Measurements from ENCODE around the gene ENTPD1.

Gene ENTPD1

DNA sequence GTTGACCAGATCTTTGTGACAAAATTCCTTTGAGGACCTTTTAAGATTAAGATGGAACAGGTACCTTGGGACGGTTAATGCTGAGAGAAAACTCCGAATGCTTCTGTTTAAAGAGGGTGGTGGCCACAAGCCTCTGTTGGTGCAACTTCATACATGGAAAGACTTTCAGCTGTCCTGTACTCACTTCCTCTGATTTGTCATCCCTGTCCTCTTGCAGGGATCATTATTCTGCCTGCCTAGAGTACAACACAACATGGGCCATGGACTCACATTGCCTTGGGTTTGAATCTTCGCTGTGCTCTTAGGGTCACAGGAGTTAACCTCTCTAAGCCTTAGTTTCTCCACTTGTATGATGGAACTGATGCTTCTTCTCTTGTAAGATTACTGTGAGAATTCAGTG is 75.1 kb downstream of the ENTPD1 start:
- Histone ChIP-seq H3K4me2 (ENCODE audit: low read depth, low read length) (no peak overlapping the region), H3K4me3 (ENCODE audit: low read length) (no peak overlapping the region)

DNA sequence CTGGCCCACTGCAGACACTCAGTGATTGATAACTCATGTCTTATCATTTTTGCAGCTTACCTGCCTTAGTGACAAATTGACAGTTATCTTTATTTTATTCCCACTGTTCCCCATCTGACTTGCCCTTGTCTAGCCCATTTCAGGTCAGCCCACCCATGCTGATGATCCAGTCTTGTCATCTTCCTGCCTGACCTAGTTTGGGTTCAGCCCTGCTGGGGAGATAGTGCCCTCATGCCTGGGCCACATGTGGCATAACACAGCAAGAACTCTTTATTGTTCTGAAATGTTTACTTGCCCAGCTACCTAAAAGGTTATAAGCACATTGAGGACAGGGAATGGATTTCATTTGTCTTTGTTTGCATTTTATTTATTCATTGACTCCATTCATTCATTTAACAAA is 75.6 kb downstream of the ENTPD1 start:
- H3K4me2 ChIP-seq (ENCODE audit: low read depth, low read length) = no peak overlapping the region
- no peak overlapping the region for H3K4me3 ChIP-seq (ENCODE audit: low read length)
- H4K20me1 ChIP-seq (ENCODE audit: insufficient read depth, low read length) = no peaks in the 10 kb centered on the region
- H2AFZ ChIP-seq (ENCODE audit: low read length) = no peak overlapping the region
- H3K79me2 ChIP-seq (ENCODE audit: low read length) = no peaks in the 10 kb centered on the region
- DNase-seq = no peak
- no peaks in the 10 kb centered on the region for H3K4me1 ChIP-seq (ENCODE audit: low read length)
- no peak overlapping the region for H3K27ac ChIP-seq (ENCODE audit: low read length)
- no peak for TF ChIP-seq EZH2 (optimal IDR thresholded peaks at IDR 0.05; ENCODE audit: low read depth, low read length)
- no peak for TF ChIP-seq EZH2phosphoT487 (IDR thresholded peaks at IDR 0.05; ENCODE audit: low read length)
- TF ChIP-seq, protein P1, sequence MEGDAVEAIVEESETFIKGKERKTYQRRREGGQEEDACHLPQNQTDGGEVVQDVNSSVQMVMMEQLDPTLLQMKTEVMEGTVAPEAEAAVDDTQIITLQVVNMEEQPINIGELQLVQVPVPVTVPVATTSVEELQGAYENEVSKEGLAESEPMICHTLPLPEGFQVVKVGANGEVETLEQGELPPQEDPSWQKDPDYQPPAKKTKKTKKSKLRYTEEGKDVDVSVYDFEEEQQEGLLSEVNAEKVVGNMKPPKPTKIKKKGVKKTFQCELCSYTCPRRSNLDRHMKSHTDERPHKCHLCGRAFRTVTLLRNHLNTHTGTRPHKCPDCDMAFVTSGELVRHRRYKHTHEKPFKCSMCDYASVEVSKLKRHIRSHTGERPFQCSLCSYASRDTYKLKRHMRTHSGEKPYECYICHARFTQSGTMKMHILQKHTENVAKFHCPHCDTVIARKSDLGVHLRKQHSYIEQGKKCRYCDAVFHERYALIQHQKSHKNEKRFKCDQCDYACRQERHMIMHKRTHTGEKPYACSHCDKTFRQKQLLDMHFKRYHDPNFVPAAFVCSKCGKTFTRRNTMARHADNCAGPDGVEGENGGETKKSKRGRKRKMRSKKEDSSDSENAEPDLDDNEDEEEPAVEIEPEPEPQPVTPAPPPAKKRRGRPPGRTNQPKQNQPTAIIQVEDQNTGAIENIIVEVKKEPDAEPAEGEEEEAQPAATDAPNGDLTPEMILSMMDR (IDR thresholded peaks at IDR 0.05; ENCODE audit: low read length) = no peak
- no peaks in the 10 kb centered on the region for H3K9me3 ChIP-seq (replicated peaks; ENCODE audit: insufficient read depth, low read length)
- no peaks in the 10 kb centered on the region for H3K27me3 ChIP-seq (replicated peaks; ENCODE audit: insufficient read depth, low read length)
- no peaks in the 10 kb centered on the region for H3K9me2 ChIP-seq (replicated peaks; ENCODE audit: insufficient read depth, low read length)
- no peaks in the 10 kb centered on the region for H3F3A ChIP-seq (ENCODE audit: insufficient read depth, low read length)
- no peak overlapping the region for H3K9ac ChIP-seq (ENCODE audit: low read length)
- no peaks in the 10 kb centered on the region for H3K36me3 ChIP-seq (replicated peaks; ENCODE audit: insufficient read depth, low read length)

More for the DNA sequence above, 75.1 kb downstream of the ENTPD1 start:
- Histone ChIP-seq H3K9ac (ENCODE audit: low read length) (no peak overlapping the region), H2AFZ (ENCODE audit: low read length) (no peak overlapping the region), H3K27ac (ENCODE audit: low read length) (no peak overlapping the region), H3K79me2 (ENCODE audit: low read length) (no peaks in the 10 kb centered on the region), H3K27me3 (replicated peaks; ENCODE audit: insufficient read depth, low read length) (no peaks in the 10 kb centered on the region), H3K9me2 (replicated peaks; ENCODE audit: insufficient read depth, low read length) (no peaks in the 10 kb centered on the region), H3K9me3 (replicated peaks; ENCODE audit: insufficient read depth, low read length) (no peaks in the 10 kb centered on the region), H3F3A (ENCODE audit: insufficient read depth, low read length) (no peaks in the 10 kb centered on the region), H4K20me1 (ENCODE audit: insufficient read depth, low read length) (no peaks in the 10 kb centered on the region), H3K4me1 (ENCODE audit: low read length) (no peaks in the 10 kb centered on the region), H3K36me3 (replicated peaks; ENCODE audit: insufficient read depth, low read length) (no peaks in the 10 kb centered on the region)
- no peak for DNase-seq
- no peak for TF ChIP-seq EZH2 (optimal IDR thresholded peaks at IDR 0.05; ENCODE audit: low read depth, low read length)
- TF ChIP-seq EZH2phosphoT487 (IDR thresholded peaks at IDR 0.05; ENCODE audit: low read length) = no peak
- TF ChIP-seq, protein P1 (IDR thresholded peaks at IDR 0.05; ENCODE audit: low read length) = no peak

DNA sequence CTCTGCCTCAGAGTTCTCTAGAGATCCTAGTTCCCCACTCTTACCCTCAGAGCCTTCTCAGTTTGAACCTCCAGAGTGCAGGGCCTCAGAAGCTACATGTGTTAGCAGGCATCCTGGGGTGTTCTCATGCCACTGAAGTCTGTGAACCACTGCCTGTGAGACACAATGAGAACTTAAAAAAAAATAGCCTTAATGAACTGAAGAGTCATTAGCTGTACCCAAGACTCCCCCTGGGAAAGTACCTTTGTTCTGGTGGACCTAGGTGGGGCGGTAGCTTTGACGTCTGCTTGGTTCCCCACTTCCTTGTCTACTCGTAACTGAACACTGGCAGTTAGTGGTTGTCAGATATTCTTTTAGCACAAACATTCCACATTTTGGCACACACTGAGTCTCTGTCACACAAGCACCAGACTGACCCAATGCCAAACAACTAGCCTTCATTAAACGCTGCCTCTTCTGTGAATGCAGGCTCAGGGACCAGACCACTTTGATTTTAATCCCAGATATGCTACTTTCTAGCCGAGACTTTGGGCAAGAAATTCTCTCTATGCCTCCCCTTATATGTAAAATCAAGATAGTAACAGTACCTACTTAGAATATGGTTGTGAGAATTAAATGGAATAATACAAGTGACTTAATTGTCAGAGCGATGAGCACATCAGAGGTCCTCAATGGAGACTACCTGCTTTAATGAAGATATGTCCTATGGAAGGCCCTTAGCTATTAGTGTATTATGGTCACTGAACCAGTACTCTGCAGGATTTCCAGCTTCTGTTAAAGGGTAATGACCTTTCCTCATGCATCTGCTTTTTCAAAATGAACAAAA is 76.5 kb downstream of the ENTPD1 start:
- Histone ChIP-seq H3K9ac (ENCODE audit: low read length) (no peak overlapping the region), H3K36me3 (replicated peaks; ENCODE audit: insufficient read depth, low read length) (no peaks in the 10 kb centered on the region), H3F3A (ENCODE audit: insufficient read depth, low read length) (no peaks in the 10 kb centered on the region), H3K27ac (ENCODE audit: low read length) (no peak overlapping the region), H3K9me2 (replicated peaks; ENCODE audit: insufficient read depth, low read length) (no peaks in the 10 kb centered on the region), H3K9me3 (replicated peaks; ENCODE audit: insufficient read depth, low read length) (no peaks in the 10 kb centered on the region), H3K4me1 (ENCODE audit: low read length) (no peaks in the 10 kb centered on the region), H3K4me2 (ENCODE audit: low read depth, low read length) (no peak overlapping the region), H2AFZ (ENCODE audit: low read length) (no peak overlapping the region), H3K27me3 (replicated peaks; ENCODE audit: insufficient read depth, low read length) (no peaks in the 10 kb centered on the region), H3K79me2 (ENCODE audit: low read length) (no peaks in the 10 kb centered on the region), H3K4me3 (ENCODE audit: low read length) (no peak overlapping the region), H4K20me1 (ENCODE audit: insufficient read depth, low read length) (no peaks in the 10 kb centered on the region)
- DNase-seq = no peak
- TF ChIP-seq EZH2phosphoT487 (IDR thresholded peaks at IDR 0.05; ENCODE audit: low read length) (no peak), EZH2 (optimal IDR thresholded peaks at IDR 0.05; ENCODE audit: low read depth, low read length) (no peak)
- TF ChIP-seq, protein P1 (IDR thresholded peaks at IDR 0.05; ENCODE audit: low read length) = no peak

Measured in MM.1S (cell line).